RCC 7860 (cell line): Measurements from ENCODE around the gene LTBP1.

Experiments
- DNase-seq: peaks from one replicate; pipeline ENCODE4 v3.0.0-alpha.2; 2015; ENCODE audit warnings: low spot score
- FAIRE-seq: peaks from 2 replicates; lab custom pipeline; 2012; peaks lifted over from hg19 to GRCh38; lab: Jason Lieb, UNC

LTBP1 gene

DNA sequence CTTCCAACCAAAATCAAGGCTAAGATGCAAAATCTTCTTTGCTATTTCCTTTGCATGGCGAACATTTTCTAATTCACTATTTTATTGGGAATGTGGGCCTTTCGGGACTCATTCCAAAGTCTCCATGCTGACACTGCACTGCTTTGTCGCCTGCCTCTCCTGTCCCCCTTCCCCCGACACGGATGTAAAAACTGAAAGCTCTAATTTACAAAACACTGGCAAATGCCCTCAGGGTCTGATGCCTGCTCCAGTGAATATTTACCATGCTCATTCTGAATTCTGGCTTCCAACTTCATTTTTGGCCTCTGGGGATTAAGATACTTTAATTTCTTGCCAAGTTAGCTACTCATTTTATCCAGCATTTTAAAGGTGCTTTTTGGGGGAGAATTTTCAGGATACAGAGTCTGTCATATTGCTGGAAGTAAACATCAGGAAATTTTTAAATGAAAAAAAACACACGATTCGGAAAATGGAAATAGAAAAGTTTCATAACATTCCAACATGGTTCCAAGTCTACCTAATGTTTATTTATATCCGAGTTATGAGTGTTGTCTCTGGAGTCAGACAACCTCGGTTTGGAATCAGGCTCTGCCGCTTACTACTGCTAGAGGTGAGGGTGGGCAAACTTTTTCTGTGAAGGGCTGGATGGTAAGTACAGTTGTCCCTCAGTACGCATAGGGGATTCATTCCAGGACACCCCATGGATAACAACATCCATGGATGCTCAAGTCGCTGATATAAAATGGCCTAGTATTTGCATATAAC lies 14.6 kb upstream of the LTBP1 start:
- FAIRE-seq (no peak), DNase-seq (no peak)

DNA sequence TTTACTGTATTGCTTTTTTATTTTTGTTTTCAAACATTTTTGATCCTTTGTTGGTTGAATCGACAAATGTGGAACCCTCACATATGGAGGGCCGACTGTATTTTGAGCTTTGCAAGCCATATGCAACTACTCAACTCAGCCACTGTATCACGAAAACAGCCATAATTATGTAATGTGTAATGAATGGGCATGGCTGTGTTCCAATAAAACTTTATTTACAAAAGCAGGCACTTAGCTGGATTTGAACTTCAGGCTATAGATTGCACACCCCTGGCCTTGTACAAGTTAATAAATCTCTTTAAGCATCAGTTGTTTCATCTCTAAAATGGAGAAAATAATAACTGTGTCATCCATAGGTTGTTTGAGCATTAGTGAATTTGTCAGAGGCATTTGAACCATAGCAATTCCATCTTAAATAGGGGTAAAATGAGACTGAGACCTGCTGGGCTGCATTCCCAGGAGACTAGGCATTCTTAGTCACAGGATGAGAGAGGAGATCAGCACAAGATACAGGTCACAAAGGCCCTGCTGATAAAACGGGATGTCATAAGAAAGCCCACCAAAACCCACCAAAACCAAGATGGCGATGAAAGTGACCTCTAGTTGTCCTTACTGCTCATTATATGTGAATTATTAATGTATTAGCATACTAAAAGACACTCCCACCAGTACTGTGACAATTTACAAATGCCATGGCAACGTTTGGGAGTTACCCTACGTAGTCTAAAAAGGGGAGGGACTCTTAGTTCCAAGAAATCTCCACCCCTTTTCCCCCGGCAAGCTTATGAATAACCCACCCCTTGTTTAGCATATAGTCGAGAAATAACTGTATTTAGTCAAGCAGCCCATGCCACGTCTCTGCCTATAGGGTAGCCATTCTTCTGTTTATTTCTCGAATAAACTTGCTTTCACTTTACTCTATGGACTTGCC lies 13.7 kb upstream of the LTBP1 start:
- no peak for FAIRE-seq
- no peak for DNase-seq

DNA sequence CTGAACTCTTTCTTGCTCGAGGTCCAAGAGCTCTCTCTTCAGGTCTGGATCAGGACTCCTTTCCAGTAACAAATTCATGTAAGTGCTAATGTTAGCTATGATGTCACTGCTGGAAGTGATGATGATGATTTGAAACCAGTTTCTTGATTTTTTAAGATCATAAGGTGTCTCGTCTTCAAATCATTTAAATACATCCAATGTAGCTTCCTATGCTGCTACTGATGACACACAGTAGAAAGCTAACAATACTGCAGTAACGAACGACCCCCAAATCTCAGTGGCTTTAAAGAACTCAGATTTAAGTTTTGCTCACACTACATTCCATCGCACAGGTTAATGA lies 13.0 kb upstream of the LTBP1 start:
- FAIRE-seq: no peak
- DNase-seq: no peak

DNA sequence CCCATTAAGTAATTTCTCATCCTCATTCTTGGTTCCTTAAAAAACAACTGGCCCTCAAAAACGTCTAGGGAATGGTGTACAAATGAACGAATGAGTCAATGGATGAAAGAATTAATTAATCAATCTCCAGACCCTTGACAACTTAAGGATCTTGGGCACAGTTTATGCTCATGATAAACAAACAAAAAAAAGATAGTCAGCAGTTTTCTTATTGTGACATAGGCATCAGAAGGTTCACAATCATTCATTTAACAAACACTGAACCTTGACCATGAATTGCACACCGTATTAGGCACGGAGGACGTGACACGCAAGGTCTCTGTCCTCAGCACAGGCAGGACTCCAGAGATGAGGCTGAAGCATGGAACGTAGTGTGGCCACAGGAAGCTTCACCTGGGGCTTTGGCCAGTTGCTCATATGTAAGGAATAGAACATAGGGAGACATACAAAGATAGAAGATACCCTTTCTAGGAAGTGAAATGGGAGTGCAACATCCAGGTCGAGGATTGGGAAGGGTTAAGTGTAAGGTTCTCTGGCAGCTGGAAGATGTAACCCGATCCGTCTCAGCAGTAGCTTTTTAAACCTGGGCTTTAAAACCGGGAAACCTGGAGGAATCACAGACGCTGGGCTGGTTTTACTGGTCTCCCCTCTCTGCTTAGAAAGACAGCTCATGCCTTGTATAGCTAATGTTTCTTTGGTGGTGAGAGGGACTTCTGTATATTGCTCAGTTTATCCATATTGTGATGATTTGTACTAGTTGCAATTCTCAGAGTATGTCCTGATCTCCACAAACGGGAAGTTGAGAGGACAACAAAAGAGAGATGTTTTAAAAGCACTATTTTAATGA lies 8.9 kb upstream of the LTBP1 start:
- DNase-seq (no peak), FAIRE-seq (no peak)

DNA sequence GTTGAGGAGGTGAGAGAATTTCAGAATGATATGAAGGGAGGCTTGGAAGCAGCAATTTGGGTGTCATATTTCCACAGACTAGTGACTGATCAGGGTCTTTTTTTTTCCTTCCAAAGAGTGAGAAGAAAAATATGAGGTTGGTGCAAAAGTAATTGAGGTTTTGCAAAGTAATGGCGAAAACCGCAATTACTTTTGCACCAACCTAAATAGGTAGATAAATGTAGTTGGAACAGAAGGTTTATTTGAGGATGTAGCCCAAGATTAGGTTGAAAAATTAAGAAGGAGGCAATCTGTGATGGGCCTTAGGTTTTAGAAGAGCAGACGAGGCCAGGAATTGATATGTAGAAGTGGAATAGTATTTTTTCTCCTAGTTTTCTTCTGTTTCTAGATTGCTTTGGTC lies 7.8 kb upstream of the LTBP1 start:
- no peak for DNase-seq
- no peak for FAIRE-seq

DNA sequence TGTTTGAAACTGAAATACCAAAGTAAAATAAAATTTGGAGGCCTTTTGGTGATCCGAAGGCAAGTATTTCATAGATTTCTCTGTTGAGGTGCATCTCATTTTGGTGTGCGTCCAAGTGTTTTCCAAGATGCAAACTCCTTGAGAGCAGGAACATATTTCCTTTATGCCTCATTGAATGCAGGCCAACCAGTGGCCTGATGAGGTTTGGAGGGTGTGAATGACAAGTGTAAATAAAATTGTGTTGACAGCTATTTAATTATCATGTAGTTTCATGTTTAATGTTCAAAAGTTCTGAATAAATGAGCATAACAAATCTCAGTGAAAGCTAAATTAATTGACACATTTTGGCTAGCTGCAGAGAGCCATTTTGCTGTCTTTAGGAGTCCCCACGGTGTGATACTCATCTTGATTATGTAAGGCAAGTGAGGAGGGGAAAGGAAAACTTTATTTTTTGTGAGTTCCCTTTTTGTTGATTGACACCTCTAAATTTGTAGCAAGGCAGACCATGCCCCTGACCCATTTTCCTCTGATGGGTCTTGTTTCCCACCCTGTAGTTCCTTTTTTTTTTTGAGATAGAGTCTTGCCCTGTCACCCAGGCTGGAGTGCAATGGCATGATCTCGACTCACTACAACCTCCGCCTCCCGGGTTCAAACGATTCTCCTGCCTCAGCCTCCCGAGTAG lies 6.3 kb upstream of the LTBP1 start:
- FAIRE-seq (no peak), DNase-seq (no peak)

DNA sequence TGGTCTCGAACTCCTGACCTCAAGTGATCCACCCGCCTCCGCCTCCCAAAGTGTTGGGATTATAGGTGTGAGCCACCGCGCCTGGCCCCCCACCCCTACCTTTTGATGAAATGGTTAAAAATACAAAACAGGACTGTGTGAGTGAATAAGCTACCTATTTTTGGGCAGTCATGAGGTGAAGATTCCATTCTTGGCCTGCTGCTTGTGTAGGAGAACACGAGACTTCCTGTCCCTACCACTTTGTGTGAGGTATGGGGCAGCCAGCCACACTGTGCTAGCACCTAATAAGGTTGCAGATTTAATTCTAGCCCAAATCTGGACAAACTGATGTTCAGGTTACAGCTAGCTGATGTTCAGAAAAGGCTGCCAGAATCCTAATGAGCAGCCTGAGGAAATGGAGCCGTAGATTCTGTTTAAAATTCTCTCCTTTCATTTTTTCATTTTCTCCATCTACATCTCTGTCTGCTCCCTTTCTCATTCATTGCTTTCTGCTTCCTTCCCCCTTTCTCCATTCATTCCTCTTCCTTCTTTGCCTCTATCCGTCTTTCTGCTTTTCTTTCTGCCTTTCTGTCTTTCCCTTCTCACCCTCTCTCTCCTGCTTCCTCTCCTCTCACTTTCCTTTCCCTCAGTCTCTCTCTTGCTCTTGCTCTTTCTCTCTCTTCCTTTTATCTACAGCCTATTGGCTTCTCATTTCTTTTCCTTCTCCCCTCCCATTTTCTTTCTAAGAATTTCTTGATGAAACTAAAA lies 4.6 kb upstream of the LTBP1 start:
- DNase-seq: no peak
- FAIRE-seq: no peak

DNA sequence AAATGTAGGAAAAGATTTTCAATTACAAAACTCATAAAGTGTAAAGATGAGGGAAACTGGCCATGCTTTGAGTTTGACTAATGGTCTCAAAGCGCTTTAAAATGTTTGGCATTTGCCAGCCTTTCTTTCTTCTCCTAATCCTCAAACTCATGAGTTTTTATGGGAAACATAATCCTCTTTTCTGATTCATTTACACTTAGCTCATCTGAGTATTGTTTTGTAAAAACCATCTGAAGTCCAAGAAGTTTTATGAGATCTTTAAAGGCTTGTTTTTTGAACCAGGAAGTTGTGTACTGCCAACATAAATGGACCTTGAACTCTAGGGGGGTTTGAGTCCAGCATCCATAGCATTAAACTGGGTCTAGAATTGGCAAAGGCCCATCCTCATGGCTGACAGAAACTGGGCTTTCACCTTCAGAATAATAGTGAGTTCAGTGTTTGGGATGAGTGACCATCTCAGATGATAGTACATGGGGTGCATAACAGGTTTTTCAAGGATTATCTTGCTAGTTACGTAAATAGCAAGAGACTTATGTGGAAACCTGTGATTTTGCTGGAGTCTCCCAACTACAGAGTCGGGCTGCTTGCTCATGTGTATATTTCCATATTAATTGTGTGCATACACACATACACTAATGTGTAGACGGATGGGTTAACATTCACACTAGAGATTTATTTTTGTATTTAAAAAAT lies 3.8 kb upstream of the LTBP1 start:
- no peak for FAIRE-seq

DNA sequence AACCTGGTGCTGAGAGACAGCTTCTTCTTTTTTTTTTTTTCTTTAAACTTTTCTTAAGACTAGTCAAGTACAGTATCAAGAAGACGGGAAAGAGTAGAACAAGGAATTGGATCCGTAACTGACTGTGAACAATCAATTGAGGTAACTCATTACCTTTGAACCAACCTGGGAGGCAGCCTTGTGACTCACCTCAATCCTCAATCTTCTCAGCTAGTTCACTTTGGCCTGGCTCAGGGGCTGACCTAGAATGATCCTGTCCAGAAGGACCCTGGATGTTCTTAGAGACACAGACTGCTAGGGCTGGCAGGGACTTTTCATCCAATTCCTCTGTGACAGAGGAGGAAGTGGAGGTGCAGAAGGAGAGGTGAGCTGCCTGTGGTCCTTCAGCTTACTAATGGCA lies 1.5 kb upstream of the LTBP1 start:
- DNase-seq (no peak), FAIRE-seq (no peak)

More for the DNA sequence above, 3.8 kb upstream of the LTBP1 start:
- DNase-seq: no peak

DNA sequence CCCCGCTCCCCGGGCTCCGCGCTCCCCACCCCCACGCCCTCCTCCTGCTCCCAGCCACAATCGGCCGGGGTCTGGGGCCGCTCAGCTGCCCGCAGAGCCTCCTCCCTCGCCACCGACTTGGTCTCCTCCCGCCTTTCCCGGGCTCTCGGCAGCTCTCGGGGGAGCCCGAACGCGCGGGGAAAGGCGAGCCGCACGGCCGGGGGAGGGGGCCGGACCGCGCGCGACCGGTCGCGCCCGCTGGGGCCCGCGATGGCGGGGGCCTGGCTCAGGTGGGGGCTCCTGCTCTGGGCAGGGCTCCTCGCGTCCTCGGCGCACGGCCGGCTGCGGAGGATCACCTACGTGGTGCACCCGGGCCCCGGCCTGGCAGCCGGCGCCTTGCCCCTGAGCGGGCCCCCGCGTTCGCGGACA lies 327 bp downstream of the LTBP1 start:
- FAIRE-seq: no peak
- no peak for DNase-seq

DNA sequence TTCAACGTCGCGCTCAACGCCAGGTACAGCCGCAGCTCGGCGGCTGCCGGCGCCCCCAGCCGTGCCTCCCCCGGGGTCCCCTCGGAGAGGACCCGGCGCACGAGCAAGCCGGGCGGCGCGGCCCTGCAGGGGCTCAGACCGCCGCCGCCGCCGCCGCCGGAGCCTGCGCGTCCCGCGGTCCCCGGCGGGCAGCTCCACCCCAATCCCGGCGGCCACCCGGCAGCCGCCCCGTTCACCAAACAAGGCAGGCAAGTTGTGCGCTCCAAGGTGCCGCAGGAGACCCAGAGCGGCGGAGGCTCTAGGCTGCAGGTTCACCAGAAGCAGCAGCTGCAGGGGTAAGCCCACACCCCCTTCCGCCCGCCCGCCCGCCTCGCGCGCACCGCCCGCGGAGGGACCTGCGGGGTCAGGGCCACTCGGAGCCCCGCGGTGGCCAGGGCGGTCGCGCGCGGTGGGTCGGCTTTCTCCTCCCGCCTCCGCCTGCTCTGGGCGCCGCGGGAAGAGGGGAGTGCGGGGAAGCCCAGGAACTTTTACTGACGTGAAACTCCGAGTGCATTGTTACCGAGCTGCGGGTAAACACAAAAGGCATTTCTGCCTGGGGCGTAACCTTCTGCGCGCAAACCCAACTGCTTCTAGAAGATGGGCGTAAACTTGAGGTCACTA lies 861 bp downstream of the LTBP1 start:
- FAIRE-seq (no peak), DNase-seq (no peak)

DNA sequence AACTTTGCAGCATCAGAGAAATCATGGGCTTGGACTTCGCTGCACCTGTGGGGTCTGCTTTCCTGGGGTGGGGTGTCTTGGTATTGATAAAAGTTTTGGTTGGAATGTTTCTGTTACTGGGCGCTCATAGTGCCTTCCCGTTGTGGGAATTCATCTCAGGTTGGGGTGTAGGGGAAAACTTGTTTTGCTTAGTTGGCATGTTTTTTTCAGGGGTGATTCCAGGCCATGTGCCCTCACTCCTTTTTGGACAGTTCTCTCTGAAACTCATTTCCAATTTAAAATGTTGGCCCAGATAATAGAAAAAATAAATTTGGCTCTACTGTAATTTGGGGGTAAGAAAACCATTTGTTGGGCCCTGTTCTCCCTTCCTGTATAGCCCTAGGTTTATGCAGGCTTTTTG lies 1.5 kb downstream of the LTBP1 start:
- DNase-seq: no peak
- no peak for FAIRE-seq

DNA sequence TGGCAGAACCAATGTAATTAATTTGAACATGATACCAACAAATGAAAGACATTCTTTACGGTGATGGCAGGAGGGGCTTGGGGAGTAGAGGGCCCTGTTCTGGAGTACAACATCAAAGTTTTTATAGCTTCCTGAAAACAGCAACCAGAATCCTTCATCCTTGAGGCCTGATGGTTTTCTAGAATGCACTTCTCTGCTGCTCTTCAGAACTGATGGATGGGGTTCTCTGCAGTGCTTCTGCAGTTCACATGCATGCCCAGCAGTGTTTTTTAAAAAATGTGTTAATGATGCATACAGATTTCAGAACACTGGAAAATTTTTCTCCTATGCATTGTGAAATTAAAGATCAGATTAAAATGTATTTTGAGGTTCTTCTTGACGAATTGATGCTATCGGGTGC lies 2.5 kb downstream of the LTBP1 start:
- FAIRE-seq (no peak), DNase-seq (no peak)

DNA sequence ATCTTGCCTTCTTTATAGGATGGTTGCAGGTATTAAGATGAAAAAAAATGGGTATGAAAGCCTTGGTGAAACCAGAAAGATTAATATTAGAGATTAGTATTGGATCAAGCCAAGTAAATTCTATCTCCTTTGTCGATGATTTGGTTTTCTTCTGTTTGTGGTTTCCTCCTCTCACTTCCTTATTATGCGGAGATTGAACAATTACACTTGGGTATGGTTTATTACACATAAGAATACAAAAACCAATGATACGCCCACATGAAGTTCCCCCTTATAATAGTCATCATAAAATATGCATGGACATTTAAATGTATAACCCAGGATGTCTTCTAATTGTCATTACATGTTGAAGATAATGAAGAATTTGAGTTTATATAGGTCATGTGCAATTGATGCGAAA lies 4.9 kb downstream of the LTBP1 start:
- FAIRE-seq (no peak), DNase-seq (no peak)

DNA sequence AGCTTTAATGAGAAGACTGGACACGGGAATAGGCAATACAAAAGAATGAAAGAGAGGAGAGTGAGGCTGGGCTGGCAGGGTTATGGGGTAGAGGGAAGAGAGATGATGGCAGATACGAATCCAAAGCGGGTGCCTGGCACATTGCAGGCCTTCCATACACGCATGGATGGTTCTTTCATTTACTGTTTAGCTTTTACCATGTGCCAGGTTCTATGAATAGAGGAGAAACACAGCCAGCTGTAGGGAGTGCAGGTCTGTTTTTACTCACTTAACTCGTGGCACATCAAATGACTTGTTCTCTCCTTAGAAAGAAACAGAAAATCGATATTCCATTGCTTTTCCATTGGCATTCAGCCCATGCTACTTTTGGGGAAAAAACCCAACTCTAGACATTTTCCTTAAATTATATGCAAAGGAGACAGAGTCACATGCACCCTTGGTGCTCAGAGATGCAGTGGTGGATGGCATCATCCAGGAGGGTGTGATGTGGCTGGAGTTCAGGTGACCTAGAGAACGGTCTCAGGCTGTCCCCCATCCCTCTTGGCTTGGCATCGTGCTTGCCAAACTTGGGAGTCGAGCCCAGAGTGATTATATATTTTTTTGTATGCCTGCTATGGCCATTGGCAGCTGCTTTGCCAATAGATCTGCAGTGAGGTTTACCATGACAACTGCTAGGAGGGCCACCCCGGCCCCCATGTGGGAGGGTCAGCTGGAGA lies 6.2 kb downstream of the LTBP1 start:
- no peak for FAIRE-seq
- no peak for DNase-seq

DNA sequence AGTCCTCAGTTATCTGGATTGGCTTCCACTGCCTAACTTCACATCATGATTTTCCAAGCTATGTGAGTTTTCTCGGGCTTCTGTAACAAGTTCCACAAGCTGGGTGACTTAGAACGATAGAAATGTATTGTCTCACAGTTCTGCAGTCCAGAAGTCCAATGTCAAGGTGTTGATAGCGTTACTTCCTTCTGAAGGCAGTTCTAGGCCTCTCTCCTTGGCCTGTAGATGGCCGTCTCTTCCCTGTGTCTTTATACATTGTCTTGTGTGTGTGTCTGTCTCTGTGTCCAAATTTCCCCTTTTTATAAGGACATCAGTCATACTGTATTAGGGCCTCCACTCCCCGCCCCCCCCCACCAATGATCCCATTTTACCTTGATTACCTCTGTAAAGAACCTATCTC lies 7.5 kb downstream of the LTBP1 start:
- FAIRE-seq: no peak
- DNase-seq: no peak

DNA sequence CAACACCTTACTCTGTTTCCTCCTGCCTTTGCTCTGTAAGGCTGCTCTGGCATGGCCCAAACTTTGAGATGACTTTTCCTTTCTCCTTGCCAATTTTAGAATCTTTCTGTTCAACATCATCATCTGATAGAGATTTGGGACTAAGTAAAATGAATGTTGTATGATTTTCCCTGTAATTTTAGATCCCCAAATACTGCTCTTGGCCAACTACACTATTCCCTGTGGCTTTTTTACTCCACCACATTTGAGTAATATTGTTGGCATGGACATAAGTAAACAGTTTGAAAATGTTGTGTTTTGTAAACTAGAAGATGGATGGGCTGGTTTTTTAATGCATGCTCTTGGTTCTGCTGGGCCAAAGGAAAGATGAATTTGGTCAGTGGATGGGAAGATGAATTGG lies 12.1 kb downstream of the LTBP1 start:
- FAIRE-seq: no peak
- DNase-seq: no peak

DNA sequence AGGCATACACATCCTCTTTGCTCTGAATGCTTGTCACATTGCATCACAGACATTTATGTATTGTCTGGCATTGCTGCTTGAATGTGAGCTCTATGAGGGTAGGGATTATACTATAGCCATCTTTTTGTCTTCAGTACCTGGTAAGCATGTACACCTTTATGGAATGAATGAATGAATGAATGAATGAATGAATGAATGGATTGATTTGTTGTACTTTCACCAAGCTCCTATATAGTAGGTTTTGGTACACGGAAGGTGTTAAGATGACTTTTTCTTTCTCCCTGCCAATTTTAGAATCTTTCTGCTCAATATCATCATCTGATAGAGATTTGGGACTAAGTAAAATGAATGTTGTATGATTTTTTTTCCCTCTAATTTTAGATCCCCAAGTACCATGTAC lies 13.5 kb downstream of the LTBP1 start:
- DNase-seq (no peak), FAIRE-seq (no peak)
